ENCODE results near the gene ZIC1.

ZIC1 gene

DNA sequence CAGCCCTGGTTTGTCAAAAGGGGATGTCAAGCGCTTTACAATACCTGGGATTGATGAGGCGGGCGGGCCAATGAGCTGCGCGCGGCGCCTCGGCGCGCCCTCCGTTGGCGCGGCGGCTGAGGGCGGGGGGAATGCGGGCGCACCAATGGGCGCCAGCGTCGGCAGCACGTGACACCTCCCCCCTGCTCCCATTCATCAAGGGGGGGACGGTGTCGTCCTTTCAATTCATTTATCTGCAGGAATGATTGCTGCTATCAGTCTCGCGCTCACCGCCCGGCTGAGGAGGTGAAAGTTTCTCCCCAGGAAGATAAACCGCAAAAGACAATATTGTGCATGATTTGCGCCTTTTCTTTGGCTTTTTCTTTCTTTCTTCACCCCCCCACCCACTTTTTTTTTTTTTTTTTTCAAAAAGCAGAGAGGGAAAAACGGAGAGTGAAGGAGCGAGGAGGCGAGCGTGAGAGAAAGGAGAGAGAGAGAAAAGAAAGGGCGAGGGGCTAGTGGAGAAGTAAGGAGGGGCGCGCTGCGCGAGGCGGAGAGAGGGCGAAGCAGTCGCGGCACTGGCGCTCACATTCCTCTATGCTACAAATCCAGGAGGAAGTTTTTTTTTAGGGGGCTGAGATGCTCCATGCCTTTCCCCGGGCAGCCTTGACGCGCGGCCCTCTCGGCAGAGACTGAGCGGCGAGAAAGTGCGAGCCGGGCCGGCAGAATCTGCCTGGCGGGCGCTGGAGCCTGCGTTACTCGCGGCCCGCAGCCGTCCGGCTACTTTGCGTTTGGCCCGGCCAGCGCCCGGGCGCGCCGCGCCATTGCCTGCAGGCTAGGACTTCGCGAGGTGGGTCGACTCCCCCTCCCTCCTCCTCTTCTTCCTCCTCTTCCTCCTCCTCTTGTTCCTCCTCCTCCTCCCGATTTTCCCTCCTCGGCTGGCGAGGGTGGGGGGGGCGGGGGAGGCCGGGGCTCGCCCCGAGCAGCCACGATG, at the start of gene ZIC1:
TSS of gene ZIC1 (plus strand) at position 223 of the 973 bp plus-strand sequence. CDS start at position 971, 748 bp downstream.
- ATAC-seq, result no peak

DNA sequence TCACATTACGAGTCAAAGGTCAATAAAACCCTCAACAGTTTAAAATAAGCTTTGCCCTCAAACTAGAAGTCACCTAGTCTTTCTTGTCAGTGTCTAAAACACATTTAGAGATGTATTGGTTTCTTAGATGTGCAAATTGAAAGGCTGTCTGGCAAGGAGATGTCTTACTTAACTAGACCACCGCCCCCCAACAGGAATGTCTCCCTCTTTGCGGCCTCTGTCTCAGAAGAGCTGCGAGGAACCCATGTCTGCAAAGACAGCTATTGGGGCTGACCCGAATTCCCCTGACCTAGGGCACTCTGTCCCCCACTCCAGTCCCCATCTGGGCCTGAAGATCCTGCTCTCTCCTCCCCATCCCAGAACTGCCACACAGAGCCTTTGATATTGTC, 49.1 kb upstream of the ZIC1 start:
- no peak for DNase-seq
- no peak for ATAC-seq

More for the DNA sequence above, at the start of gene ZIC1:
- no peak for DNase-seq

DNA sequence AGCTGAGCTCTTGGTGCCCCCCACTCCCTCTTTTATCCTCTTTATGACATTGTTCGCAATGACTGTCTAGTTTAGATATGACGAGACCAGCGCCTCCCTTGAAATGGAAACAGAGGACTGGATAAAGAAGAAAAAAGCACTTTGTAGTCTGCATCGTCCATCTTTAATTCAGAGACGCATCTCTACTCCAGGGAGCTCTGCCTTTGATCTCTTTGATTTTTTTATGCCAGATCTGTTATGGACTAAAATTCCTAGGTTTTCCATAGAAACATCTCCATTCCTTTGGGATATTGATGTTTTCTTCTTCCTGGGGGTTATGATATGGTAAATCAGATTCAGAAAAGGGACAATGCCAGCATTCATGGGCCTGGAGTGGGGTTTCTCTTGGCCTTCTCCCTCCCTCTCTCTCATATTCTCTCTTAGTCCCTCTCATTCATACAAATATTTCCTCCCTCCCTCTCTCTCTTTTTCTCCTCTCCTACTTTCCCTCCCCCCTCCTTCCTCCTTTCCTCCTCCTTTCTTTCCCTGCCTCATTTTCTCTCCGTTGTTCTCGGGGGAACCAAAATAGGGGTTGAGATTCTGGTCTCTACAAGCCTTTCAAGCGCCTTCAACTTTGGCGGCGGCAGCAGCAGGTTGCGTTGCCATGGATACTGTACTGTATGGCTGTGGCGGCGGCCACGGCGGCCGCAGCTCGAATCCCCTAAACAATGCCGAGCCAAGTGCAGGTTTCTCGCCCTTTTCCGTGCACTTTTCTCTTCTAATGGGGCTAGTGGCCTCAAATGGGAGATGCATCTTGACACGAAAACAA, 48.3 kb upstream of the ZIC1 start:
- DNase-seq, result no peak
- ATAC-seq, result no peak

DNA sequence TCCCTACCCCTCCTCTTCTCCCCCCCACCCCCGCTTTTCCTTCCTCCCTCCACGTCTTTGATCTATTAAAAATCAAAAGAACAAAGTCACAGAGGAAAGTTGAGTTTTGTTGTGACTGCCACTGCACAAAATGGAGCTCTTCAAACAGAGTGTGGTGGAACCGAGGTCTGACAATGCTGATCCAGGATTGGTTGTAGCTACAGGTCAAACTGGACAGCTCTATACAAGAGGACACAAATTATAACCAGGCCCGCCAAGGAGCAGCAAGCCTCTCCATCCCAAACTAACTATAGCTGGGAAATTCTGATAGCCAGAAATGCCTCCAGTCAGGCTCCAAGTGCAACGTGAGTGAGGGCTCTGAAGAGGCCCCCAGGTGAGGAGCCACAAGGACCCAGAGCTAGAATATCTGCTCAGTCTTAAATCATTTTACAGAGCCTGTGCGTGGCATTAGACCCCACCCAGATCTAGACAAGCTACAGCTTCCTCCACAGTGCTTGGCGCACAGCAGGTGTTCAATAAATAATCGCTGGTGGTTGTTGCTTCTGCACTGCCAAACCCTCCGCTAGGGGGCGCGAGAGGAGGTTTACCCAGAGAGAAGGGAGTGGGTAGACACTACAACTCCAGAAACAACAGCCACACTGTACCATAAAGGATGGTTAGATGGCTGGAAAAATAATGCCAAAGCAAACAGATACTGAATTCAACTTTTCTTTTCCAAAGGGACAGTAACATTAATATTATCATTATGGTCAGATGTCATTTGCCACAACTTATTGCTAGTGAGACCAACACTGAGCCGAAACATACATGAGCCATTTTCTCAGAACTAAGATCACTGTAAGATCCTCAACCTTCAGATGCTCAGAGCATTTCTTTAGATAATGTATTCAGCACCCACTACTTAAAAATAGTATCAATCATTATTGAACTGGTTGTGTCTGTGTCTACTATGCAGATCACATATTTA, 47.4 kb upstream of the ZIC1 start:
- ATAC-seq (no peak), DNase-seq (peak; percentile 70)

DNA sequence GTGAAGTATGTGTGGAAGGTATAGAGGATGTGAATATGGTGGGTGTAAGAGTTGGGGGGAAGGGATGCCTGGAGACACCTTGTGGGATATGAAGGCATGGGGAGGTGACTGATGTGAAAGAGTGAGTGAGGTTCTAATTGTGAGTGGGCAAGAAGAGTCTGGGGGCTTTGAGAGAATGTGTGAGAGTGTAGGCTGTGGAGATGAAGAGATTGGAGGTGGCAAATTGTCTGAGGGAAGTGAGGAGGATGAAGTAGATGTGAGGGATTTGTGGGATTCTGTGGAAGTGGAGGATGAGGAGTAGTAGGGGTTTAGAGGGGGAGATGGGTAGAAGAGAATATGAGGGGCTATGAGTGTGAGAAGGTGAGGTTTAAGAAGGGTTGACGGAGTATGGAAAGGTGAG, 44.4 kb upstream of the ZIC1 start:
- ATAC-seq (no peak), DNase-seq (no peak)

DNA sequence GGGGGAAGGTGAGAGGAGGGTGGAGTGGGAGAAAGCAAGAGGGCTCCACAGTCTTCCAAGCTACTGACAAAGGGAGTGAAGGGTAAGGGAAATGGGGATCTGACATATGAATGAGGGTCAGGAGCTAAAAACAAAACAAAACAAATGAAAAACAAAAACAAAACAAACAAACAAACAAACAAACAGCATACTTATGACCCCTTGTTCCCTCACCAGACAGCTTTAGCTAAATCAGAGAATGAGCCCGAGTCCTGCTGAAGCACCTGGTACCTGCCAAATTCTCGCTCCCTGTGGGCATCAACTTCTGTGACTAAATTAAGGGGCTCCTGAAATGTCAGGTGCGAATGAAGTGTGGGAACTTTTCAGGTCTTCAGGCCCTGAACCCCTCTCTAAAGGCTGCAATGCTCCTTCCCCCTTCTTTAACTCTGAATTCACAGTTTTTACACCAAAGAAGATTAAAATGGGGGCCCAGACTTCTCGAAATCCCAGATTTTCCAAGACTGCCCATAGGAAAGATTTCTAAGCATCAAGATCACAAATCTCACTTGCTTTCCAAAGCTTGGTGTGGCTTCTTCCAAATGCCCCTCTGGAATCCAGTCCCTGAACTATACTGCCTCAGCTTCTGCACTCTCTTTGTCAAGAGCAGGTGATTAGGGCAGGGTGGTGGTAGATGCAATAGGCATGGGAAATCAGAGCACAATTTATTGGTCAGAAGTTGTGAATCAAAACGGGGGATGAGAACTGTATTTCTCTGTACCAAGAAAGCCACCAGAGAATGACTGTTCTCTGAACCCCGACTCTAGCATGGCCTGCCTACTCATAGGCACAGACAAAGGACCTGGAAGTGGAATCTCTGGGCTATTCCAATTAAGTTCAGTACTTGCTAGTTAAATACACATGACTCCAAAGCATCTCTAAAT, 43.7 kb upstream of the ZIC1 start:
- no peak for DNase-seq

DNA sequence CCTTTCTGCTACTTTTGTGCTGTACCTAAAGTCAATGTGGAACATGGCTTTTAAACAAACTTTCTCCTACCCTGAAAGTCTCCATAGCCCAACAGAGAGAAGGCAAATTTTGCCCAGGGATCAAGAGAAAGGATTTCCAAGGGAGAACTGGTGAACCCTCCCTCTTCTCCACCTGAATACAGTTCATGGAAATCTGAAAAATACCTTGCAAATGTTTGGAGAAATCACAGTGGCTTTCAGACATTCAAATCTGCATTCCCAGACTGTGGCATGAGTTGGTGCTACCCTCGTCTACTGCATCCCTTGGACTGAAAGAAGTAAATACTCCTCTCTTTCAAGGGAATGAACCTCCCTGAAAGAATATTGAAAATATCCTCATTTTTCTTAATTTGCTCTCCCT, 41.5 kb upstream of the ZIC1 start:
- no peak for ATAC-seq

More for the DNA sequence above, 43.7 kb upstream of the ZIC1 start:
- ATAC-seq, result no peak

DNA sequence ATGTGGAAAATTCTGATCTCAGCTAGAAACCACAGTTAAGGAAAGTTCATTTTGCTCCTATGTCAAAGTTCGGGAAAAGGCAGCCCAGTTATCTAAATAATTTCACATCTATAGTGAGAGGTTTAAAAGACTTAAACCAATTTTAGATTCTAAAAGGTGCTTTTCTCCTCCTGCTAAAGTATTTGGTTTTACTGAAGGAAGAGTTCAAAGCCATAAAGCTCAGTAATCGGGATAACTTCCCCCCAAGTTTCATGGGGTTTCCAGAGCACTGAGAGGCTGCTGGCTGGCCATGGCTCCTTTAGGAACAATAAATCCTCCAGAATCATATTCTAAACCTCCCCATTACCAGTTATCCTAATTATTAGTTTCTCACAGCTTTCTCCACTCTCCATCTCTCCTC, 41.0 kb upstream of the ZIC1 start:
- no peak for ATAC-seq
- DNase-seq, result no peak

More for the DNA sequence above, 41.5 kb upstream of the ZIC1 start:
- no peak for DNase-seq

DNA sequence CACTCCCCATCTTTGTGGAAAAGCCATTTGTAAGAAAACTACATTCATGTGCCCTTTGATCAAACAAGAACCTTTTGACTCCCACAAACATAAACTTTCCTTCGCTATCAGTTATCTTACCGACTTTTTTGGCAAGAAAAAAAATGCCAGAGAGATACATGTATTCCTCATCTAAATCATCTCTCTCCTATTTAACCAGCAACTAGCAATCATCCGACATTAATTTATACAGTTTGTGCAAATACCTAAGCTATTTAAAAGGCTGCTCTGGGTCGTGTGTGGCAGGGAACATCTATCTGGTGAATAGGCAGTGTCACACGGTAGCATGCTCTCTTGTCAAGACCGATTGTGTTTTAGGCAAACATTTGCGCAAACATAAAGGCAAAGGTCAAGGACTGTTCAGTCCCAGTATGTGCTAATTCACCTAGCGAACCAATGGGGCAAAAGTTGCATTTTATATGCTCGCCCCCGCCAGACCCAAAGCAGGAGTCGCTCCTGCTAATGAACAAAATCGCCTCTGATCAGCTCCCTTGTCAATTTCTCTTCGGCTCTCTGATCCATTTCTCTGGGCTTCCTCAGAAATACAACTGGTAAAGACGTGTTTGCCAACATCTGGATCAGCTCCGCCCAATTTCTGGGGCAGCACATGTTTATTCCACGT, 40.5 kb upstream of the ZIC1 start:
- ATAC-seq (no peak), DNase-seq (no peak)

DNA sequence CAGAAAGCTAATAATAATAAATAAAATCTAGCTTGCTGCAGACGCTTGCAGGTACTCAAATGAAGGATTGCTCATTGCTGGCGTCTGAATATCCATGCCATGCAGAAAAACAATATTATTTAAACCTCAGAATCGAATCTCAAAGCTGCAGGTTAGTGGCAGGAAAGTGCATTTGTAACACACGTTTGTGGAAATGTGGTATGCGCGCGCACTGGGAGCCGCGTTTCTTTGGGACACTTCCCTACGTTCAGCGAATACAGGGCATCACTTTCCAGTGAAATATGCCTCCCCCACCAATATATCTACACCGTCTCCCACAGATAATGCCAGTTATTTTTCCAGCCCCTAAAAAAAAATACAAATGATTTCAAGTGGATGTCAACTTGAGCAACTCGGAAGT, 39.9 kb upstream of the ZIC1 start:
- no peak for ATAC-seq
- DNase-seq, result no peak

DNA sequence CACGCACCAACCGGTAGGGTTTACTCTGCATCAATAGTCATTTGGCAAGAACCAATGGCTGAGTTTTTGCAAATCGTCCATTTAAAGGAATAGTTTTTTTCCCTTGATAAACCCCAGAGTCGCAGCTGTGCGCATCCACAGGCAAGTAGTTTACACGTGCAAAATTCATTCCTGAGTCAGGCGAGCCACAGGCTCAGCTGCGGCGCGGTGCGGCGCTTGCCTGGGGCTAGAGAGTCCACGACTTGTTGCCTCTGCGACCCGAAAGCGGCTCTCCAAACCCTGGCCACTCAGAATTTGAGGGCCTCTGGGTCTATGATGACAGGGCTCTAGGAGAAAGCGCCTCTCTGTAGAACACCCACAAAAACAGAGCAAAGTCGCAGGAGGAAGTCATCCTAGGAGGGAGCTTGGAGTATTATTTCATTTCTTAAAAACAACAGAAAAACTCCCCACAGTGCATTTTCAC, 39.5 kb upstream of the ZIC1 start:
- ATAC-seq, result no peak
- no peak for DNase-seq

DNA sequence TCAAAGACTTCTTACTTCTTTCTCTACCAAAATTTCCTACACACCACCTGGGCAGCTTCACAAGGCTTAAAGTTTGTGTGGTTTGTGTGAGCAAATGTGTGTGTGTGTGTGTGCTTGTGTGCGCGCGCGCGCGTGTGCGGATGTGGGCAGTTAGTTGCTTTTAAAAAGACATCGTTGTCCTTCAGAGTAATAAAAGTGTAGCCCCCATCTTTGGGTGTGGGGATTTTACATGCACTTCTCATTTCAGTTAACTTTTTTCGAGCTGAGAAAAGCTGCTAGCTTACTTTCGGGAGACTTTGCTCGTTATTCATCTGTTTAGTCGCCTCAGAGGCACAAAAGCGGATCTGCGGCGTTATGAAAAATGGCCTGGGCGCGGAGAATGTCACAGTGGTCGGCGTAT, 38.8 kb upstream of the ZIC1 start:
- no peak for ATAC-seq

DNA sequence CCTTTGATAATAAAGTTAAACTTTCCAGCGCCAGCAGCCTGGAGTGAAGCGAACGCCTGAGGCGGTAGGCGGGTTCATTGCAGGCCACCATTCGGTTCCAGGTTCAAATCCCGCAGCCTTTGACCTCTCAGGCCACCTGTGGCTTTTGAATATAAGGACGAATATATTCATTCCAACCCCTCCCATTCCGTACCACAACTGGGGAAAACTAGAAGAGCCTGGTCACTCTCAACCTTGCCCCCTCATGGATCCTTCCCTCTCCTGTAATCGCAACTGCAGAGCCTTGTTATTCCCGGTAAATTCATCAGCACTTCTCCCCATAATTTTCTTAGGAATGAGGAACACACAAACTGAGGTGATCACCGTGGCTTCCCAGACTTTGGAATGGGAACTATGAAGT, 38.0 kb upstream of the ZIC1 start:
- no peak for ATAC-seq

More for the DNA sequence above, 38.8 kb upstream of the ZIC1 start:
- DNase-seq, result no peak

DNA sequence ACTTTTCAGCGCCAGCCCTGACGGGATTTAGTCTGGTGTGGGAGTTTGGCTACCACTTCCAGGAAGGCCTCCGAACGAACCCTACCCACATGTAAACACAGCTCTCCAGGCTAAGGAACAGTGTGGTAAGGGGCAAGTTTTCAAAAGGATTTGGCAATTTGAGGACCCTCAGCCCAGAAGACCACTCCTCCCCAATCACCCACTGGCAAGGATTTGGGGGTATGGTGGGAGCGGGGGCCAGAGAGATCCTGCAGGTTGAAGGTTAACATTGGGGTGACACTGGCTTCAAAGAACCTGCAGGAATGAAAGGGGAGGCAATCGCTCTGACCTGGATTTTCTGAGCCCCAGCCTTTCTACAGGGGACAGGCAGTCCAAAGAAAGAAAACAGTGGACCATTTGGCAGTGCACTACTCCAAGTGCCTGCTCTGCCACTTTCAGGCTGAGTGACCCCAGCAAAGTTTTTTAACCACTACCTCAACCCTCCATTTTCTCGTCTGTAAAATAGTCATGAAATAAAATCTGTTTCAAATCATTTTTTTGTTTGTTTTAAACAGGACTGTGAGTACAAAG, 37.3 kb upstream of the ZIC1 start:
- DNase-seq, result no peak
- ATAC-seq, result no peak

More for the DNA sequence above, 38.0 kb upstream of the ZIC1 start:
- no peak for DNase-seq

DNA sequence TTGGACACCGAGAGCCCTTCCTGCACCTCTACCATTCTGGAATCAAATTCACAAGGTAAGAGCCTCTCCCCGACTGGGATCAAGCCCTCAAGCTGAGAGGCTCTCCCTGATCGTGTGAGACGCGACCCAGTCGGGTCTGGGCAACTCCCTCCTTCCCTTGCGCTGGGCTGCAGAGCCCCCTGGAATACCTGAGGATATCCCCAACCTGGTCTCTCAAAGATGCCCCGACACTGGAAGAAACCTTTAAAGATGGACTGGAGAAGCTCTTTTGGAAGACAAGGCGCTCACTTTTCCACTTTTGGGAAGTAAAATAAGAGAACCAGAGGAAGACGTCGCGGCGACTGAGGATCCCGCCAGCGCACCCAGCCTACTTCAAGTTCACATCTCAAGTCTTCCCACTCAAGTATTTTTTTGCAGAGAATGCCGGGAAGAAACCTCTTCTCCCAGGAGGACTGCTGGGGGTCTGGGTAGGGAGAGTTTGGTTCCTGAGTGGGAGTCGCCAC, 36.6 kb upstream of the ZIC1 start:
- DNase-seq (no peak), ATAC-seq (no peak)

DNA sequence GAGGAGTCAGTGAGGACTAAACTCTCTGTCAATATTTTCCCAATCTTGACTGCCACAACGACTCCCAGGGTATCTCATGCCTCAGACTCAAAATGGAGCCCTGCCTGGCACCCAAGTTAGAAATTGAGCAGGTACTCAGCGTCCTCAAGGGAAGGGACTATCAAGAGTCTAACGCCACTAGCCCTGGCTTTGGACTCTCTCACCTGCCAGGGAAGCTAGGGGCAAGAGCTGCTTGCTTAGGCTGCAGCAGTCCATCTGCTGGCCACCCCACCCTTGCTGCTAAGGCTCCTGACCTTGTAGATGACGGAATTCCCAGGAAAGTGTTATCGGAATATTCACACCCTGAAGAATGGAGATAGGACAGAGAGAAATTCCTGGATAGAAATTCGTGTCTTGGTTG, 35.9 kb upstream of the ZIC1 start:
- ATAC-seq (no peak), DNase-seq (no peak)

DNA sequence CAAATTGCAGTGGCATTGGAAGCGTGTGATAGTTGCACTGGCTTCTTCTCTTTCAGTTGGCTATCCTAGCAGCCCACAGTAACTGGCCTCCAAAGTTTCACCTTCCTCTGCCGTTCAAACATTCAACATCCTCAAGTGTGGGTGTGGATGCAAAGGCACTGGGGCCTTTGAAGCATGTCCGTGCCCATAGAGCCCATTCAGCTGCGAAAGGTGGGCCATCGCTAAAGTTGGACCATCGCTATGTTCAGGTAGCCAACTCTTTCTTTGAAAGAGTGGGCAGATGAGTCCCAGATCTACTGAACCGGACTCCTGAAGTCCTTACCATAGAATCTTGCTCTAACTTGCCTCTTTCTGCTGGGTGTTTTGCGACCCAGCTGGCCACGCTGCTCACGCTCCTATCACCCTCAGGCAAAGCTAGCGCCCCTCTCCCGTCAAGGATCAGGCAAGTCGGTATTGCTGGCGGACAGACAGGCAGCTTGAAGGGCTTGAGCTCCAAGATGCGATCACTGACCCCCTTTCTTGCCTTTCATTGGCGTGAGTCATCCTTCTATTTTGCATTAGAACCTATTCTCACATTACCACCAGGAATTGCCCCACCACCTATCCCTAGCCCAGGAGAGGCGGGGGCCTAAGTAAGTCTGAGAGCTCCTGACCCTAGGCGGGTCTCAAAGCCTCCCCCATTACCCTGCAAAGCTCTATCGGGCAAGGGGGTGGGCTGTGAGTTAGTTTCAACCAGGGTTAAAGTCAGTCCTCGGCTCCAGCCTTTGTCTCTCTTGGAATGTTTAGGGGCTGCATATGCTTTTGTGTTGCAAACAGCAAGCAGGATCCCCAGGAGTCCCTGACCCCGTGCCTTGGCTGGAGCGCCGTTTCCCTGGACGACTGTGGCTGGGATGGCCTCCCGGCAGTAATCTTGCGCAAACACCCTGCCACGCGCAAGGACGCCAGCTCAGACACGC, 31.5 kb upstream of the ZIC1 start:
- no peak for ATAC-seq
- DNase-seq, result no peak

DNA sequence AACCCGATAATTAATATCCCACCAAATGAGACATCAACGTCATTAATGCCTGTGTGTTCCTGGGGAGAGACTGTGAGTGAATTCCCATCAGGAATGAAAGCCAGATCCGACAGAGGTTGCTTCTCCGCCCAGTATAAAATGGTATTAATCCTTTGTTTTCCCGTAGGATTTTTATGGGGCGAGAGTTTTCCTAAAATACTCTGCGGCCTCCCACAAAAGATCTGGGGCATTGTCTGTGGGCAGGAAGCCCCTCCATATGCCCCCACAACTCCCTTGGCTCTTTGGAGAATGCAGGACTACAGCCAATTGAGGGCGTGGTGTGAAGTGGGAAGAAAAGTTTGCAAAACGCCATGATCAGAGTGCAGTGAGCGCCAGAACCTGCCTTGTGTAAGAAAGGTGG, 29.5 kb upstream of the ZIC1 start:
- ATAC-seq (no peak), DNase-seq (no peak)
